ENCODE data around the gene CCSER1.
"Not testable (repeated sequence)": the region's sequence is repeated elsewhere in the genome, so short reads cannot be mapped to it uniquely, and the experiment has no call there.

The CCSER1 gene

GRCh38 chr4:90833706-90834105, 706.5 kb downstream of the CCSER1 start:
- Mint-ChIP-seq H3K9me3 (no peaks in the 10 kb centered on the region), H3K4me1 (ENCODE audit: low read depth) (no peaks in the 10 kb centered on the region), H3K27me3 (ENCODE audit: low read depth) (no peaks in the 10 kb centered on the region), H3K27ac (no peak overlapping the region), H3K4me3 (no peak overlapping the region), H3K36me3 (ENCODE audit: low read depth) (no peaks in the 10 kb centered on the region)
- no peak for DNase-seq (ENCODE audit: low spot score)

- Mint-ChIP-seq H3K9me3 (no peaks in the 10 kb centered on the region), H3K4me1 (ENCODE audit: low read depth) (no peaks in the 10 kb centered on the region), H3K27me3 (ENCODE audit: low read depth) (no peaks in the 10 kb centered on the region), H3K4me3 (no peak overlapping the region), H3K27ac (no peak overlapping the region), H3K36me3 (ENCODE audit: low read depth) (no peaks in the 10 kb centered on the region)
- DNase-seq (ENCODE audit: low spot score): no peak
Measured at GRCh38 chr4:90837241-90837640, 710.0 kb downstream of the CCSER1 start.

- not testable (repeated sequence) for H3K27ac Mint-ChIP-seq; H3K27me3 Mint-ChIP-seq (ENCODE audit: low read depth); H3K4me3 Mint-ChIP-seq; H3K4me1 Mint-ChIP-seq (ENCODE audit: low read depth); H3K36me3 Mint-ChIP-seq (ENCODE audit: low read depth); DNase-seq (ENCODE audit: low spot score); H3K9me3 Mint-ChIP-seq
Measured at GRCh38 chr4:90838859-90839258, 711.7 kb downstream of the CCSER1 start.

- H3K4me1 Mint-ChIP-seq (ENCODE audit: low read depth): no peaks in the 10 kb centered on the region
- no peak overlapping the region for H3K27ac Mint-ChIP-seq
- no peaks in the 10 kb centered on the region for H3K9me3 Mint-ChIP-seq
- no peak overlapping the region for H3K4me3 Mint-ChIP-seq
- no peaks in the 10 kb centered on the region for H3K27me3 Mint-ChIP-seq (ENCODE audit: low read depth)
- no peaks in the 10 kb centered on the region for H3K36me3 Mint-ChIP-seq (ENCODE audit: low read depth)
- DNase-seq (ENCODE audit: low spot score): no peak
Measured at GRCh38 chr4:90840291-90840690, 713.1 kb downstream of the CCSER1 start.

GRCh38 chr4:90840828-90841227, 713.6 kb downstream of the CCSER1 start:
- Mint-ChIP-seq H3K9me3 (no peaks in the 10 kb centered on the region), H3K27ac (no peak overlapping the region), H3K4me1 (ENCODE audit: low read depth) (no peaks in the 10 kb centered on the region), H3K4me3 (no peak overlapping the region), H3K36me3 (ENCODE audit: low read depth) (no peaks in the 10 kb centered on the region), H3K27me3 (ENCODE audit: low read depth) (no peaks in the 10 kb centered on the region)
- DNase-seq (ENCODE audit: low spot score): no peak

- no peaks in the 10 kb centered on the region for H3K4me1 Mint-ChIP-seq (ENCODE audit: low read depth)
- H3K9me3 Mint-ChIP-seq: no peaks in the 10 kb centered on the region
- no peak for DNase-seq (ENCODE audit: low spot score)
- no peaks in the 10 kb centered on the region for H3K27me3 Mint-ChIP-seq (ENCODE audit: low read depth)
- no peak overlapping the region for H3K27ac Mint-ChIP-seq
- no peak overlapping the region for H3K4me3 Mint-ChIP-seq
- no peaks in the 10 kb centered on the region for H3K36me3 Mint-ChIP-seq (ENCODE audit: low read depth)
Measured at GRCh38 chr4:90841676-90842075, 714.5 kb downstream of the CCSER1 start.

GRCh38 chr4:90842960-90843359, 715.8 kb downstream of the CCSER1 start:
- Mint-ChIP-seq H3K4me1 (ENCODE audit: low read depth) (no peaks in the 10 kb centered on the region), H3K9me3 (peaks cover 4% of the 10 kb centered on the region), H3K27me3 (ENCODE audit: low read depth) (no peaks in the 10 kb centered on the region), H3K4me3 (no peak overlapping the region), H3K36me3 (ENCODE audit: low read depth) (no peaks in the 10 kb centered on the region), H3K27ac (no peak overlapping the region)
- no peak for DNase-seq (ENCODE audit: low spot score)

- Mint-ChIP-seq H3K36me3 (ENCODE audit: low read depth) (no peaks in the 10 kb centered on the region), H3K9me3 (peaks cover 8% of the 10 kb centered on the region), H3K27ac (no peak overlapping the region), H3K4me3 (no peak overlapping the region), H3K4me1 (ENCODE audit: low read depth) (no peaks in the 10 kb centered on the region), H3K27me3 (ENCODE audit: low read depth) (no peaks in the 10 kb centered on the region)
- DNase-seq (ENCODE audit: low spot score): no peak
Measured at GRCh38 chr4:90844241-90844640, 717.0 kb downstream of the CCSER1 start.

- Mint-ChIP-seq H3K27ac (no peak overlapping the region), H3K36me3 (ENCODE audit: low read depth) (no peaks in the 10 kb centered on the region), H3K4me1 (ENCODE audit: low read depth) (no peaks in the 10 kb centered on the region), H3K27me3 (ENCODE audit: low read depth) (no peaks in the 10 kb centered on the region), H3K9me3 (peaks cover 9% of the 10 kb centered on the region), H3K4me3 (no peak overlapping the region)
- DNase-seq (ENCODE audit: low spot score): no peak
Measured at GRCh38 chr4:90845777-90846176, 718.6 kb downstream of the CCSER1 start.

- Mint-ChIP-seq H3K9me3 (peaks cover 9% of the 10 kb centered on the region), H3K4me1 (ENCODE audit: low read depth) (no peaks in the 10 kb centered on the region), H3K4me3 (no peak overlapping the region), H3K36me3 (ENCODE audit: low read depth) (no peaks in the 10 kb centered on the region), H3K27ac (no peak overlapping the region), H3K27me3 (ENCODE audit: low read depth) (no peaks in the 10 kb centered on the region)
- no peak for DNase-seq (ENCODE audit: low spot score)
Measured at GRCh38 chr4:90852237-90852636, 725.0 kb downstream of the CCSER1 start.

- DNase-seq (ENCODE audit: low spot score): no peak
- H3K4me3 Mint-ChIP-seq: no peak overlapping the region
Measured at GRCh38 chr4:90855111-90855510, 727.9 kb downstream of the CCSER1 start.

GRCh38 chr4:90857081-90857820, 730.1 kb downstream of the CCSER1 start:
- Mint-ChIP-seq H3K27ac (no peak overlapping the region), H3K4me3 (no peak overlapping the region)

More at GRCh38 chr4:90855111-90855510, 727.9 kb downstream of the CCSER1 start:
- Mint-ChIP-seq H3K9me3 (no peaks in the 10 kb centered on the region), H3K27ac (no peak overlapping the region), H3K27me3 (ENCODE audit: low read depth) (no peaks in the 10 kb centered on the region), H3K4me1 (ENCODE audit: low read depth) (no peaks in the 10 kb centered on the region), H3K36me3 (ENCODE audit: low read depth) (no peaks in the 10 kb centered on the region)

GRCh38 chr4:90875791-90876190, 748.6 kb downstream of the CCSER1 start:
- Mint-ChIP-seq H3K27ac (no peak overlapping the region), H3K27me3 (ENCODE audit: low read depth) (no peaks in the 10 kb centered on the region), H3K9me3 (peaks cover 31% of the 10 kb centered on the region), H3K36me3 (ENCODE audit: low read depth) (no peaks in the 10 kb centered on the region), H3K4me1 (ENCODE audit: low read depth) (no peaks in the 10 kb centered on the region), H3K4me3 (no peak overlapping the region)
- DNase-seq (ENCODE audit: low spot score): no peak

More at GRCh38 chr4:90857081-90857820, 730.1 kb downstream of the CCSER1 start:
- Mint-ChIP-seq H3K36me3 (ENCODE audit: low read depth) (no peaks in the 10 kb centered on the region), H3K9me3 (no peaks in the 10 kb centered on the region), H3K27me3 (ENCODE audit: low read depth) (no peaks in the 10 kb centered on the region), H3K4me1 (ENCODE audit: low read depth) (no peaks in the 10 kb centered on the region)
- no peak for DNase-seq (ENCODE audit: low spot score)

- Mint-ChIP-seq H3K27me3 (ENCODE audit: low read depth) (no peaks in the 10 kb centered on the region), H3K4me1 (ENCODE audit: low read depth) (no peaks in the 10 kb centered on the region), H3K36me3 (ENCODE audit: low read depth) (no peaks in the 10 kb centered on the region), H3K9me3 (peaks cover 31% of the 10 kb centered on the region), H3K4me3 (no peak overlapping the region), H3K27ac (no peak overlapping the region)
- DNase-seq (ENCODE audit: low spot score): no peak
Measured at GRCh38 chr4:90876296-90876695, 749.1 kb downstream of the CCSER1 start.

GRCh38 chr4:90883519-90883918, 756.3 kb downstream of the CCSER1 start:
- no peak overlapping the region for H3K27ac Mint-ChIP-seq
- H3K9me3 Mint-ChIP-seq: peaks cover 6% of the 10 kb centered on the region
- H3K27me3 Mint-ChIP-seq (ENCODE audit: low read depth): no peaks in the 10 kb centered on the region
- no peak overlapping the region for H3K4me3 Mint-ChIP-seq
- H3K36me3 Mint-ChIP-seq (ENCODE audit: low read depth): no peaks in the 10 kb centered on the region
- no peak for DNase-seq (ENCODE audit: low spot score)
- H3K4me1 Mint-ChIP-seq (ENCODE audit: low read depth): no peaks in the 10 kb centered on the region
